ENCODE measurements around the gene TSHZ2. TPM values are rescaled to one million over a fixed set of nuclear protein-coding genes. Genes with fewer than 3 reads are reported as not detected.
"Not testable (repeated sequence)": the region's sequence is repeated elsewhere in the genome, so short reads cannot be mapped to it uniquely, and the experiment has no call there.

TSHZ2 gene
- total RNA-seq, 1 experiment from 2014 or later = 11.9 TPM

- no peak for DNase-seq (ENCODE audit: low read depth)
These were observed 528.5 kb downstream of the TSHZ2 start for GRCh38 chr20:53500651-53501050.

GRCh38 chr20:53502820-53503219 is 530.7 kb downstream of the TSHZ2 start:
- DNase-seq (ENCODE audit: low read depth) = no peak

GRCh38 chr20:53503517-53503919 is 531.4 kb downstream of the TSHZ2 start:
- DNase-seq (ENCODE audit: low read depth) = no peak

- not testable (repeated sequence) for DNase-seq (ENCODE audit: low read depth)
These were observed 531.9 kb downstream of the TSHZ2 start for GRCh38 chr20:53504106-53504505.

- no peak for DNase-seq (ENCODE audit: low read depth)
These were observed 538.1 kb downstream of the TSHZ2 start for GRCh38 chr20:53510262-53510661.

- no peak for DNase-seq (ENCODE audit: low read depth)
These were observed 538.5 kb downstream of the TSHZ2 start for GRCh38 chr20:53510704-53511103.

GRCh38 chr20:53512076-53512475 is 539.9 kb downstream of the TSHZ2 start:
- DNase-seq (ENCODE audit: low read depth) = no peak

- DNase-seq (ENCODE audit: low read depth) = no peak
These were observed 541.0 kb downstream of the TSHZ2 start for GRCh38 chr20:53513168-53513488.

- no peak for DNase-seq (ENCODE audit: low read depth)
These were observed 541.5 kb downstream of the TSHZ2 start for GRCh38 chr20:53513489-53514298.

- no peak for DNase-seq (ENCODE audit: low read depth)
These were observed 543.6 kb downstream of the TSHZ2 start for GRCh38 chr20:53515749-53516148.

GRCh38 chr20:53517146-53517545 is 545.0 kb downstream of the TSHZ2 start:
- DNase-seq (ENCODE audit: low read depth) = peak; percentile 48

- DNase-seq (ENCODE audit: low read depth) = peak; percentile 94
These were observed 549.3 kb downstream of the TSHZ2 start for GRCh38 chr20:53521421-53521820.

- DNase-seq (ENCODE audit: low read depth) = no peak
These were observed 549.9 kb downstream of the TSHZ2 start for GRCh38 chr20:53522026-53522425.

- no peak for DNase-seq (ENCODE audit: low read depth)
These were observed 550.5 kb downstream of the TSHZ2 start for GRCh38 chr20:53522696-53523095.

- DNase-seq (ENCODE audit: low read depth) = not testable (repeated sequence)
These were observed 551.5 kb downstream of the TSHZ2 start for GRCh38 chr20:53523615-53524014.

- DNase-seq (ENCODE audit: low read depth) = no peak
These were observed 552.6 kb downstream of the TSHZ2 start for GRCh38 chr20:53524589-53525312.

- no peak for DNase-seq (ENCODE audit: low read depth)
These were observed 555.0 kb downstream of the TSHZ2 start for GRCh38 chr20:53527196-53527595.

GRCh38 chr20:53529658-53530057 is 557.5 kb downstream of the TSHZ2 start:
- DNase-seq (ENCODE audit: low read depth) = no peak

- no peak for DNase-seq (ENCODE audit: low read depth)
These were observed 558.3 kb downstream of the TSHZ2 start for GRCh38 chr20:53530440-53530839.

- DNase-seq (ENCODE audit: low read depth) = not testable (repeated sequence)
These were observed 560.6 kb downstream of the TSHZ2 start for GRCh38 chr20:53532654-53533312.

- DNase-seq (ENCODE audit: low read depth) = no peak
These were observed 561.3 kb downstream of the TSHZ2 start for GRCh38 chr20:53533500-53533899.

GRCh38 chr20:53534037-53534436 is 561.9 kb downstream of the TSHZ2 start:
- DNase-seq (ENCODE audit: low read depth) = no peak

- no peak for DNase-seq (ENCODE audit: low read depth)
These were observed 563.7 kb downstream of the TSHZ2 start for GRCh38 chr20:53535878-53536277.
